Measurements from ENCODE around the gene GSAP.

- TF ChIP-seq CTCF (IDR thresholded peaks at IDR 0.05) (no peak), TCF7L2 (IDR thresholded peaks at IDR 0.05; ENCODE audit: low read depth, low read length) (no peak)
These were observed 45.1 kb upstream of the GSAP start for GRCh38 chr7:77461246-77461645.

All from Panc1 (cell line).